ENCODE data around the gene TSEN15. TPM values are rescaled to one million over a fixed set of nuclear protein-coding genes. Genes with fewer than 3 reads are reported as not detected.
A peak's percentile ranks its signal among the peaks of the same experiment; 100 is the strongest.

TSEN15 gene
- total and polyA plus RNA-seq, 3 experiments from 2014 or later = 44.4 to 54.3 (median 44.8) TPM

GRCh38 chr1:184101141-184101540 lies 49.6 kb downstream of the TSEN15 start:
- Mint-ChIP-seq H3K9me3 (peaks cover under 1 to 23% (median 18%) of the 10 kb centered on the region in 5 donors), H3K4me1 (no peaks in the 10 kb centered on the region), H3K27ac (no peak overlapping the region), H3K4me3 (no peak overlapping the region), H3K36me3 (peaks cover 21 to 52% (median 27%) of the 10 kb centered on the region in 3 donors), H3K27me3 (no peaks in the 10 kb centered on the region)
- H3K4me3 ChIP-seq (ENCODE audit: low read length) = no peak overlapping the region
- H3K4me1 ChIP-seq (ENCODE audit: insufficient read depth, low read length) = no peaks in the 10 kb centered on the region
- no peak for DNase-seq
- H3K27ac ChIP-seq (ENCODE audit: low read depth, low read length) = no peak overlapping the region
- H3K36me3 ChIP-seq (ENCODE audit: insufficient read depth, low read length) = no peaks in the 10 kb centered on the region
- POLR2A ChIA-PET = no interaction called here
- CTCF ChIA-PET = no interaction called here
- H3K27me3 ChIP-seq (ENCODE audit: insufficient read depth, low read length, poor library complexity, severe bottlenecking) = no peaks in the 10 kb centered on the region
- no peaks in the 10 kb centered on the region for H3K9me3 ChIP-seq (ENCODE audit: low read length)

DNA sequence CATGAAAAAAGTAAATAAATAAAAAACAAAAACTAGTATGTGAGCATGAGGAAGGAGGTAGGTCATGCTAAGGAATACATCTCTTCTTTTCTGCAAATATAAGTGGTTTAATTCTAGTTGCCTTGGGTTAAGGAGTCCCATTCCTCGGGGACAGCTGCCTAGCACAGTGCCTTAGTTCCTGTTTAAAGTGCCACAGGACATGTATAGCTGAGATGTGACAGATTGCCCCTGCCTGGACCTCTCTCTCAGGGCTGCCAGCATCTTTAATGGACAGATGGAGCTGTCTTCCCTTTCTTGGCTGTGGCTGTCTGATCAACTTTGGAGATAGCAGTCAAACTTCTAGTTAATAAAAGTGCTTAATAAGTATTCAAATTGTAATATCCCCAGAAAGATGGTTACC lies 50.0 kb downstream of the TSEN15 start:
- Mint-ChIP-seq H3K4me3 (no peak overlapping the region), H3K4me1 (no peaks in the 10 kb centered on the region), H3K27ac (peak overlapping the region in 1 of 8 donors; percentile 10), H3K27me3 (no peaks in the 10 kb centered on the region), H3K36me3 (peaks cover 20 to 52% (median 26%) of the 10 kb centered on the region in 3 donors), H3K9me3 (peaks cover 3 to 26% (median 21%) of the 10 kb centered on the region in 5 donors)
- no peak for DNase-seq
- Histone ChIP-seq H3K27me3 (ENCODE audit: insufficient read depth, low read length, poor library complexity, severe bottlenecking) (no peaks in the 10 kb centered on the region), H3K4me3 (ENCODE audit: low read length) (no peak overlapping the region), H3K36me3 (ENCODE audit: insufficient read depth, low read length) (no peaks in the 10 kb centered on the region), H3K27ac (ENCODE audit: low read depth, low read length) (no peak overlapping the region), H3K4me1 (ENCODE audit: insufficient read depth, low read length) (no peaks in the 10 kb centered on the region), H3K9me3 (ENCODE audit: low read length) (no peaks in the 10 kb centered on the region)
- ChIA-PET CTCF (no interaction called here), POLR2A (no interaction called here)

GRCh38 chr1:184110272-184111204 lies 59.0 kb downstream of the TSEN15 start:
- POLR2A ChIA-PET = no interaction called here
- DNase-seq = peak in 1 of 5 donors; percentile 2
- Mint-ChIP-seq H3K27me3 (no peaks in the 10 kb centered on the region), H3K27ac (peak overlapping the region in 6 of 8 donors; percentile 3 to 66 (median 52)), H3K4me1 (peaks cover 7 to 14% (median 11%) of the 10 kb centered on the region in 3 donors), H3K4me3 (peak overlapping the region in 3 of 7 donors; percentile 14 to 30 (median 25)), H3K36me3 (peaks cover 12 to 22% (median 13%) of the 10 kb centered on the region in 3 donors), H3K9me3 (peaks cover 0 to 19% (median 12%) of the 10 kb centered on the region in 5 donors)
- no peak overlapping the region for H3K4me3 ChIP-seq (ENCODE audit: low read length)
- no peaks in the 10 kb centered on the region for H3K27me3 ChIP-seq (ENCODE audit: insufficient read depth, low read length, poor library complexity, severe bottlenecking)
- no peaks in the 10 kb centered on the region for H3K9me3 ChIP-seq (ENCODE audit: low read length)
- H3K36me3 ChIP-seq (ENCODE audit: insufficient read depth, low read length) = no peaks in the 10 kb centered on the region
- no peaks in the 10 kb centered on the region for H3K4me1 ChIP-seq (ENCODE audit: insufficient read depth, low read length)
- CTCF ChIA-PET = no interaction called here
- no peak overlapping the region for H3K27ac ChIP-seq (ENCODE audit: low read depth, low read length)

DNA sequence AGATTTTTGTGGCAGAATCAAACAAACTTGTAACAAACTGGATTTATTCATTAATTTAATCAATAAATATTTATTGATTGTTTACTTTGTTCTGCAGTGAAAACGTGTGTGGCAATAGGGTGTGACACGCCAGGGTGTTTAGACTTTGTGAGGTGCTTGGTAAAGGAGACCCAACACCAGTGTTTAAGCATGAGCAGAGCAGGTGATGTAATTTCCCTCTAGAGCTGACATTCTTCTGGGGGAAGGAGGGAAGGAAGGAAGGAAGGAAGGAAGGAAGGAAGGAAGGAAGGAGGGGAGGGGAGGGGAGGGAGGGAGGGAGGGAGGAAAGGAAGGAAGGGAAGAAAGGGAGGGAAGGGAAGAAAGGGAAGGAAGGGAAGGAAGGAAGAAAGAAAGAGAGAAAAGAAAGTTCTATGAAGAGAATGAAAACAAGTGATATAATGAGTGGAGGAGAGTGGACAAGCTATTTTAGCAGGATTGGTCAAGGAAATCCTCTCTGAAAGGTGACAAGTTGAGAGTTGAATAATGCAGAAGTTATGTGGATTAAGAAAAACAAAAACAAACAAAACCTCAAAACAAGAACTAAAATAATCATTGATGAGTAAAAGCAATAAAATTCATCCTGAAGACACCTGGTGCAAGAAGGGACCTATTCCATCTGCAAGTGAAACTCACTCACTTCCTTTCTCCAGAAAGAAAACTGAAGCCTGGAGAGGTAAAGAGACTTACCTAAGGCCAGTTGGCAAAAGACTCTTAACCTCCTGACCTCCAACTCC lies 60.8 kb downstream of the TSEN15 start:
- H3K9me3 Mint-ChIP-seq = peaks cover 0 to 4% (median 0%) of the 10 kb centered on the region in 5 donors
- Histone ChIP-seq H3K36me3 (ENCODE audit: insufficient read depth, low read length) (no peaks in the 10 kb centered on the region), H3K4me1 (ENCODE audit: insufficient read depth, low read length) (no peaks in the 10 kb centered on the region), H3K27ac (ENCODE audit: low read depth, low read length) (no peak overlapping the region), H3K27me3 (ENCODE audit: insufficient read depth, low read length, poor library complexity, severe bottlenecking) (no peaks in the 10 kb centered on the region), H3K9me3 (ENCODE audit: low read length) (no peaks in the 10 kb centered on the region), H3K4me3 (ENCODE audit: low read length) (no peak overlapping the region)
- ChIA-PET CTCF (no interaction called here), POLR2A (no interaction called here)
- peaks cover 7 to 14% (median 11%) of the 10 kb centered on the region in 3 donors for H3K4me1 Mint-ChIP-seq
- DNase-seq = no peak
- H3K27me3 Mint-ChIP-seq = no peaks in the 10 kb centered on the region
- peaks cover 1 to 4% (median 2%) of the 10 kb centered on the region in 3 donors for H3K36me3 Mint-ChIP-seq
- no peak overlapping the region for H3K4me3 Mint-ChIP-seq
- H3K27ac Mint-ChIP-seq = peak overlapping the region in 1 of 8 donors; percentile 12

- DNase-seq = no peak
- H3K9me3 ChIP-seq (ENCODE audit: low read length) = no peaks in the 10 kb centered on the region
- no peak overlapping the region for H3K4me3 Mint-ChIP-seq
- no peak overlapping the region for H3K27ac Mint-ChIP-seq
- no peaks in the 10 kb centered on the region for H3K36me3 ChIP-seq (ENCODE audit: insufficient read depth, low read length)
- ChIA-PET POLR2A (no interaction called here), CTCF (interaction anchor here (1.3 kb wide), 1 partner anchor 10 kb away, joined by 4 read pairs; no protein-coding TSS in a partner anchor)
- no peaks in the 10 kb centered on the region for H3K4me1 ChIP-seq (ENCODE audit: insufficient read depth, low read length)
- no peaks in the 10 kb centered on the region for H3K27me3 Mint-ChIP-seq
- no peaks in the 10 kb centered on the region for H3K27me3 ChIP-seq (ENCODE audit: insufficient read depth, low read length, poor library complexity, severe bottlenecking)
- H3K27ac ChIP-seq (ENCODE audit: low read depth, low read length) = no peak overlapping the region
- peaks cover 7 to 14% (median 11%) of the 10 kb centered on the region in 3 donors for H3K4me1 Mint-ChIP-seq
- H3K36me3 Mint-ChIP-seq = peaks cover 0 to 4% (median 1%) of the 10 kb centered on the region in 3 donors
- H3K9me3 Mint-ChIP-seq = peaks cover 0 to 2% (median 0%) of the 10 kb centered on the region in 5 donors
- H3K4me3 ChIP-seq (ENCODE audit: low read length) = no peak overlapping the region
These were observed 61.7 kb downstream of the TSEN15 start for GRCh38 chr1:184113251-184113650.

GRCh38 chr1:184114818-184115398 lies 63.4 kb downstream of the TSEN15 start:
- no peaks in the 10 kb centered on the region for H3K36me3 ChIP-seq (ENCODE audit: insufficient read depth, low read length)
- no peak overlapping the region for H3K4me3 ChIP-seq (ENCODE audit: low read length)
- H3K4me1 Mint-ChIP-seq = peaks cover 5 to 10% (median 9%) of the 10 kb centered on the region in 3 donors
- ChIA-PET CTCF (interaction anchor here (1.3 kb wide), 1 partner anchor 8 kb away, joined by 4 read pairs; no protein-coding TSS in a partner anchor), POLR2A (no interaction called here)
- H3K4me1 ChIP-seq (ENCODE audit: insufficient read depth, low read length) = no peaks in the 10 kb centered on the region
- H3K27me3 Mint-ChIP-seq = no peaks in the 10 kb centered on the region
- no peaks in the 10 kb centered on the region for H3K9me3 ChIP-seq (ENCODE audit: low read length)
- H3K27me3 ChIP-seq (ENCODE audit: insufficient read depth, low read length, poor library complexity, severe bottlenecking) = no peaks in the 10 kb centered on the region
- DNase-seq = no peak
- H3K4me3 Mint-ChIP-seq = no peak overlapping the region
- no peak overlapping the region for H3K27ac Mint-ChIP-seq
- H3K9me3 Mint-ChIP-seq = peaks cover 0 to 2% (median 0%) of the 10 kb centered on the region in 5 donors
- no peak overlapping the region for H3K27ac ChIP-seq (ENCODE audit: low read depth, low read length)
- peaks cover 1 to 4% (median 1%) of the 10 kb centered on the region in 3 donors for H3K36me3 Mint-ChIP-seq

- ChIA-PET POLR2A (no interaction called here), CTCF (no interaction called here)
- Histone ChIP-seq H3K27me3 (ENCODE audit: insufficient read depth, low read length, poor library complexity, severe bottlenecking) (no peaks in the 10 kb centered on the region), H3K4me1 (ENCODE audit: insufficient read depth, low read length) (no peaks in the 10 kb centered on the region), H3K27ac (ENCODE audit: low read depth, low read length) (no peak overlapping the region), H3K36me3 (ENCODE audit: insufficient read depth, low read length) (no peaks in the 10 kb centered on the region), H3K9me3 (ENCODE audit: low read length) (no peaks in the 10 kb centered on the region), H3K4me3 (ENCODE audit: low read length) (no peak overlapping the region)
- Mint-ChIP-seq H3K4me1 (peaks cover 0 to 3% (median 0%) of the 10 kb centered on the region in 3 donors), H3K9me3 (peaks cover 0 to 2% (median 0%) of the 10 kb centered on the region in 5 donors), H3K27me3 (no peaks in the 10 kb centered on the region), H3K4me3 (no peak overlapping the region), H3K27ac (no peak overlapping the region), H3K36me3 (peaks cover 3 to 9% (median 5%) of the 10 kb centered on the region in 3 donors)
- DNase-seq = no peak
These were observed 64.8 kb downstream of the TSEN15 start for GRCh38 chr1:184116287-184116686.
